Endothelial cell of hepatic sinusoid (primary cell): ENCODE data around the gene FERMT3.

Source experiments
- in situ Hi-C: cut with HindIII; loops from 2 replicates; pipeline ENCODE4 v1.10.0; 2017; ENCODE audit warnings: low sequenced_read_pairs

Gene FERMT3

DNA sequence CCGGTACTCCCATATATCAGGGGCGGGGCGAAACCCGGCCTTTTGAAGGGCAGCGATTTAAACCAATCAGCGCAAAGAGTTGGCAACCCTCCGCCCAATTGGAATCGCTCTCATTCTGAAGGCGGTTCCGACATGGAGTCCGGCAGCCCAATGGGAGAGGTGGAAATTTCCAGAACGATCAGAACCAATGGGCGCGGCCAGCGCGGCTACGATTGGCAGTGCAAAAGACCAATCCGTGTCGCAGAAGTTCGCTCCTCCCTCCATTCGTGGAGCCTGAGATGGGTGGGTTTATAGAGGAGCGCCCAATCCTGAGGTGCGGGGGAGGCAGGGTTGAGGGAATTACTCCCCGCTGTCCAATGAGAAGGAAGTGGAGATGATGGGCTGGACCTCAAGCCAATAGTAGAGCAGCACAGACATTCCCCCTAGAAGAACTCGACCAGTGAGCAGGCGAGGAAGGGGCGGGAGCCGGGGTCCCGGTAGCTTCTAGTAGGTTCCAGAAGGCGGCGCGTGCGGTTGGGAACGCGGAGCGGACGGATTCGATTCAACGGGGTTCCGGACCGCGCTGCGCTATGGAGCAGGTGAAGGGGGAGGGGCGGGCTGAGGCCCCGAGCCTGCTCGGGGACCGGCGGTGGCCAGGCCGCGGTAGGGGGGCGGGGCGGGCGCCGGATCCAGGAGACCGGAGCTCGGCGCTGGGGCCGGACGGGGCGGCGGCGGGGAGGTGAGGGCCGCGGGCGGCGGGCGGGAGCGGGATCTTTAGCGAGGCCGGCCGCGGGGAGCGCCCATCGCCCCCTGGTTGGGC, 20.6 kb upstream of the FERMT3 start, which contains the start of gene STIP1:
TSS of gene STIP1 (plus strand) at position 479 of the 799 bp plus-strand sequence. CDS start at position 570, 91 bp downstream.
- in situ Hi-C loops: no loop called here

GRCh38 chr11:64186492-64187165, 19.9 kb upstream of the FERMT3 start:
- in situ Hi-C loops: no loop called here

DNA sequence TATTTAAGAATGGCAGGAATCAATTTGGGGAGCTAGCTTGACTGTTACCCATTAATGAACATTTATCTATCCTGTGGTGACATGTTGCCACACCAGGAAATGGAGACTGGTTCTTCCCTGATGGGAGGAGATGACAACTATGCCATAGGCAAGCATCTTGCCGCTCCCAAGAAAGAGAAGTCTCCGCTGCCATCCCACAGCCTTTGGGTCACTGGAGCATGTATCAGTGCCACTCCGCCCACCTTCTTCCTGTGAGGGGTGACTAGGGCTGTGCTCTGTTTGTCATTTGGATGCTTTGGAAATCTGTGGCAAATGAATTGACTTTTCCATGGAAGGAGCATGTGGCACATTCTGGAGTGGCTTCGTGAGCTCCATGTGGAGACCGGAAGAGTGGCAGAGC, 14.1 kb upstream of the FERMT3 start:
- in situ Hi-C loops: no loop called here

DNA sequence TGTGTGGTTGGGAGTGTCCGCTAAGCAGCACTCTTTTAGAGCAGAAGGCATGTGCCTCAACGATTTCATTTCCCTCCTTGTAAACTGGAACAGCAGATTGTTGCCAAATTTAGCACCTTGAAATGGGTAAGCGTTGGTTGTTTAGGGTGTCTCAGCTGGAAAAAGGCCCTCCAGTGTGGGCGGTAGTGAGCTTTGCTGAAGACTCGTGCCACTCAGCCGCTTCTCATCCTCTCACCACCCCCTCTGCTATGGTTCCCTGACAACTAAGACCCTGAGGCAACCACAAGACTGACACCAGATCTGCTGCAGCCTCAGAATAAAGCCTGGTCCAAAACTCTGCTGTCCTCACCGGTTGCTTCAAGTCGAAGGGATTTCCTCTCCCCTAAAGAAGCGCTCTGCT, 9.9 kb upstream of the FERMT3 start:
- in situ Hi-C loops: no loop called here

GRCh38 chr11:64198511-64198910, 8.0 kb upstream of the FERMT3 start:
- in situ Hi-C loops: no loop called here

DNA sequence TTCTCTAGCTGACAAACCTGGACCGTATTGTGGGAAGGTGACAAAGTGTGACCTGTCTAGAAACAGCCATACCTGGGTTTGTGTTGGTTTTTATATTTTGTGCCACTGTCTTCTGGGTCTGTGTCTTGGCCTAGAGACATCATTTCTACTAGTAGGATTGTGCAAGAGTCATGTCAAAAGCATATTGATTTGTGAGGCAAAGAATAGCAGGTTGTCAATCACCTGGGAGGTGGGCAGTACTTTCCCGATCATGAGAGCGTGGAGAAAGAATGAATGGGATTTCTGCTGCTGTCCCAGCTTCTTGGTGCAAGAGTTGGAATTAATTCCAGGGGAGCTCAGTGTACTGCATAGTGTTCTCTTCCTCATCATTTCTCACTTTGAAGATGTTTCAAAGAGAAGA, 5.0 kb upstream of the FERMT3 start:
- in situ Hi-C loops: no loop called here

DNA sequence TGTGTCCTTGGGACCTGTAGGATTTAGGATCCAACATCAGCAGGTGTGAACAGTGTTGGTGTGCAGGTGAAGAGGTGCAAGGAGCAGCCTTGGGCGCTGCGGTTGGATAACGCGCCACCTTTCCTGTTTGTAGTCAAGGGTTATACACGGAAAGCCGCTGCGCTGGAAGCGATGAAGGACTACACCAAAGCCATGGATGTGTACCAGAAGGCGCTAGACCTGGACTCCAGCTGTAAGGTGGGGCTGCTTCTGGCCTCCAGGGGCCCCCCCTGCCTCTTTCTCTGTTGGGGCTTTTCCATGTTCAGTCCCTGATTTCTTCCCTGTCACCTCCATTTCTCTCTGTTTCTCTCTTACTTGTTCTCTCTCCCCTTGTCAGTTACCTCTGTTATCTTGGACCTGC, 3.5 kb upstream of the FERMT3 start:
- in situ Hi-C loops: no loop called here

DNA sequence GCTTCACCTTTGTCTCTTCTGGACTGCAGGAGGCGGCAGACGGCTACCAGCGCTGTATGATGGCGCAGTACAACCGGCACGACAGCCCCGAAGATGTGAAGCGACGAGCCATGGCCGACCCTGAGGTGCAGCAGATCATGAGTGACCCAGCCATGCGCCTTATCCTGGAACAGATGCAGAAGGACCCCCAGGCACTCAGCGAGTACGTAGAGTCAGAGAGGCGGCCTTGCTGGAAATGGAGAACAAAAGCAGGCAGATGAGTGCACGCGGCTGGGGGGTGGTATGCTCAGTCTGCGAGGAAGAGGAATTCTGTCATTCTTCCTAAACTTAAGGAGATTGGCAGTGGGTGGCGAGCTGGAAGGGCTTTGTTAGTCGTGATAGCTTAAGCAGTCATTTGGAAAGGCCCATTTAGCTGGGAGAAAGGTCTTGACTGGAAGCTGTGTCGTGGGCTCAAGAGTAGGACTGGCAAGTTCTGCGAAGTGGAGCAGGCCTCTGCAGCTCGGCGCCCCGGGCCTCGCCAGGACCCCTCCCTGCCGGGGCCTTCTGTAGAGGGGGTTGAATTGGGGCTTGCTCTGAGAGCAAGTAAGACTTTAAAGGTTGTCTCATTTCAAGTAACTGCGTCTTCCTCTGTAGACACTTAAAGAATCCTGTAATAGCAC, 3.0 kb upstream of the FERMT3 start:
- in situ Hi-C loops: no loop called here

- in situ Hi-C loops: no loop called here
Measured at GRCh38 chr11:64204080-64204440, 2.5 kb upstream of the FERMT3 start.

DNA sequence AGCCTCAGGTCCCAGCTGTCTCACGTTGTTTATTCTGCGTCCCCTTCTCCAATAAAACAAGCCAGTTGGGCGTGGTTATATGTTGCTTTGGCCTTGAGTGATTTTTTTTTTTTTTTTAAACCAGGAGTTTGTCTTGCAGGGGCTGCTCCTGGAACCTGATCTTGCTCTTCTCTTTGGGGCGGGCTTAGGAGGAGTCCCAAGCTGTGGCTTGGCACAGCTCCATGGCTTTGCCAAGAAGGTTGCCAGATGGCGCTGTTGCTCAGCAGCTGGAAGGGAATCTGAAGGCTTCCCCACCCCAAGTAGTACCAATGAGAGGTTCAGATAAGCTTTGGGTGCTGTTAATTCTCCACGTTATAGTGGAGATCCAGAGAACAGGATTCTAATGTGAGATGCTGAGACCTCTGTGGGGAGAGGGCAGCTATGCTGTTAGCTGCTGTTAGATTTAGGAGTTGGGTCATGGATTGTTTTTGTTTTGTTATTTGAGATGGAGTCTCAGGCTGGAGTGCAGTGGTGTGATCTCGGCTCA, 2.0 kb upstream of the FERMT3 start:
- in situ Hi-C loops: no loop called here

DNA sequence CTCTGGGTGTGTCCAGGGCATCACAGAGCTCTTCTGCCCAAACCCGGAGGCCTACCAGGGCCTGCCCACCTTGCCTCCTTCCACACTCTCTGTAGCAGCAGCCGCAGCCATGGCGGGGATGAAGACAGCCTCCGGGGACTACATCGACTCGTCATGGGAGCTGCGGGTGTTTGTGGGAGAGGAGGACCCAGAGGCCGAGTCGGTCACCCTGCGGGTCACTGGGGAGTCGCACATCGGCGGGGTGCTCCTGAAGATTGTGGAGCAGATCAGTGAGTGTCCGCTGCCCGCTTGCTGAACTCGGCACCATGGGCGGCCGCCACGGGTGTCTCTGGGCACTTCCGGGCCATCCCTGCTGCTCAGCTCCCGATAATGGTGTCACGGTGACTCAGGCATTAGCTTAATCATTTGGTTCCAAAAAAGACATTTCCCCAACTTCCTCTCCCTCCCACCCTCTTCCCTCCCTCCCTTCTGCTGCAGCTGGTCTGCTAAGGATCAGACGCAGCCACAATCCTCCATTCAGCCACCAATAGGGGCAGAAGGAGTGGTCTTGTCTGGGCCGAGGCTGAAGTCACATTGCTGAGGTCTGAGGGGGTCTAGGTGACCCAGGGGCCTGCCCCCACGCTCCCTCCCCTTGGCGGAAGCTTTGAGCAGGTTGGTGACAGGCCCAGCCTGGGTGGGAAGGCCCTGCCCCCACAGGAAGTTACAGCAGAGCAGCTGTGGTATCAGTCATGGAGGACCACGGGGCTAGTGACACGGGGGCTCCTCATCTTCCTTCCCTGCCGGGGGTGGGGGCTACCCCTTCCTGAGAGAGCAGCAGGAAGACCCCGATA, 950 bp downstream of the FERMT3 start:
- in situ Hi-C loops: loop anchor here (5.0 kb wide), 1 partner anchor 55 kb away; no protein-coding TSS in a partner anchor

GRCh38 chr11:64208086-64208795, 1.7 kb downstream of the FERMT3 start:
- in situ Hi-C loops: loop anchor here (5.0 kb wide), 1 partner anchor 54 kb away; no protein-coding TSS in a partner anchor

DNA sequence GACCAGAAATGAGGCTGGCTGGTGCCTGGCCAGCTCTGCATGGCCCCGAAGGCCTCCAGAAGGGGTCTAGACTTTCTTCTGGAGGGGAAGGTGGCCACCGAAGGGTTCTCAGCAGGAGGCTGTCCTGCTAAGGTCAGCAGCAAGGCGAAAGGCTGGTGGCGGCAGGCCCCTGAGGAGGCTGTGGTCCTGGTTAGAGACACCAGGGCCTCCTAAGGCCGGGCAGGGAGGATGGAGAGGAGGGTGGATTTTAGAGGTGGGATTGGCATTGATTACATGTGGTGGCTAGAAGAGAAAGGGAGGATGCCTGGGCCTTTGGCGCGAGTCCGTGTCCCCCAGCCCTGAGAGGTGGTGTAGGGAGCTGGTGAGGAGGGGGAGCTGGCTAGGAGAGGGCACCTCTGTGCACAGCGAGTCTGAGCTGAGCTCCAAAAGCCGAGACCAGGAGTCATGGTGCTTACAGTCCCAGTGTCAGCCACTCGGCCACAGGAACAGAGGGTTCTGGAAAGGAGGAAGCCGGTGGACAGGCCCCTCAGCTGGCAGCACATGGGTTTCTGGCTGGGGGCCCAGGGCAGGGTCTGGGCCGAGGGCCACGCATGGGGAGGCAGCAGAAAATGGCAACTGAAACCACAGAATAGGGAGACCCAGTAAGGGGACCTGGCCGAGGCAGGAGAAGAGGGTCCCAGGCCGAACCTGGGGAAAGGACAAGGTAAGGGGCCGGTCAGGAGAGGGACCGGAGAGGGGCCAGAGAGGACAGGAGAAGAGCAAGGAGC, 2.5 kb downstream of the FERMT3 start:
- in situ Hi-C loops: loop anchor here (5.0 kb wide), 1 partner anchor 53 kb away; no protein-coding TSS in a partner anchor

DNA sequence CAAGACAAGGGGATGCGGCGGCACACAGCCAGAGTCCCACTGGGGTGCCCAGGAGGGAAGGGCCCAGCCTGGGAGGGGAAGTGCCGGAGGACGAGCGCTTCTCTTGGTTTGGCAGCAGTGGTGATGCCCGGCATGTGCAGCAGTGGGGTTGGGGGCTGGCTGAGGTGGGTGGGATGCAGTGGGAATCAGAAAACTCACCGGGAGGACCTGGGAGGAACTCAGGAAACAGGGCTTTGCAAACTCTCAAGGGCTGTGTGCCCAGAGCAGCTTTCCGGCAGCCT, 3.0 kb downstream of the FERMT3 start:
- in situ Hi-C loops: loop anchor here (5.0 kb wide), 1 partner anchor 53 kb away; no protein-coding TSS in a partner anchor

DNA sequence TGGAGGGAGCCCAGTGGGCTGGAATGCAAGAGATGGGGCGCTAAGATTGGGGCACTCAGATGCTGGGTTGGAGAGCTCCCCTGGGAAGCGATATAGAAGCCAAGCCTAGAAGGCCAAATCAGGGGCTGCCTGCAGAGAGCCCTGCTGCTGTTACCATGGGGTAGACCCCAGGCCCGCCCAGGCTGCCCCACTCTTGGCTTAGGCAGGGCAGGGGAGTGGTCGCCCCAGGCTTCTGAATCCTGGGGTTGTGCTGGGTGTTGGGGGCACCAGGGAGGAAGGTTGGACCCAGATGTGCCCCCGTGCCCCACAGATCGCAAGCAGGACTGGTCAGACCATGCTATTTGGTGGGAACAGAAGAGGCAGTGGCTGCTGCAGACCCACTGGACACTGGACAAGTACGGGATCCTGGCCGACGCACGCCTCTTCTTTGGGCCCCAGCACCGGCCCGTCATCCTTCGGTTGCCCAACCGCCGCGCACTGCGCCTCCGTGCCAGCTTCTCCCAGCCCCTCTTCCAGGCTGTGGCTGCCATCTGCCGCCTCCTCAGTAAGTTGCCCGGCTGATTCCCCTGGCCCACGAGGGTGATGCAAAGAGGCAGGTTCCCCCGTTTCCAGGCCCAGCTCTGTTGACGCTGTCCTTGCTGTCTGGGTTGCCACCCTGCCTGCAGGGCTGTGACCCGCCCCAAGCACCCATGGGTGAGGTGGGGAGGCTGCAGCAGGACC, 3.9 kb downstream of the FERMT3 start:
- in situ Hi-C loops: loop anchor here (5.0 kb wide), 1 partner anchor 48 kb away; no protein-coding TSS in a partner anchor

DNA sequence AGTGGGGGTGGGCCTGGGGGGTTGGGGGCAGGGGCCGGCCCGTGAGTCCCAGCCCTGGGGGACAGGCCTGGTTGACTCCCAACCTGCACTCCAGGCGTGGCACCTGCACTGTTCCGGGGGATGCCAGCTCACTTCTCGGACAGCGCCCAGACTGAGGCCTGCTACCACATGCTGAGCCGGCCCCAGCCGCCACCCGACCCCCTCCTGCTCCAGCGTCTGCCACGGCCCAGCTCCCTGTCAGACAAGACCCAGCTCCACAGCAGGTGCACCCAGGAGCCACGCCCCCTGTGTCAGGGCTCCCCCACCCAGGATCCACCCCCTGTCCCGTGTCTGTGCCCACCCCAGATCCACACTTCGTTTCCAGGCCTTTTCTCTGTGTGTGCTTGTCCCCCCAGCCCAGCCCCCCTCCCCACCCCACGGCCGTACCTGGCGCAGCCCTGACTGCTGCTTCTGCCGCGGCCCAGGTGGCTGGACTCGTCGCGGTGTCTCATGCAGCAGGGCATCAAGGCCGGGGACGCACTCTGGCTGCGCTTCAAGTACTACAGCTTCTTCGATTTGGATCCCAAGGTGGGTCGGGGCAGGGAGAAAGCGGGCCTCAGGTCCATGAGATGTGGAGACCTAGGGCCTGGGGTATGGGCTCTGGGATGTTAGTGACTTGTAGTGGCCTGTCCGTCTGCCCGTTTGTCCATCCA, 4.8 kb downstream of the FERMT3 start:
- in situ Hi-C loops: loop anchor here (5.0 kb wide), 1 partner anchor 49 kb away; no protein-coding TSS in a partner anchor

DNA sequence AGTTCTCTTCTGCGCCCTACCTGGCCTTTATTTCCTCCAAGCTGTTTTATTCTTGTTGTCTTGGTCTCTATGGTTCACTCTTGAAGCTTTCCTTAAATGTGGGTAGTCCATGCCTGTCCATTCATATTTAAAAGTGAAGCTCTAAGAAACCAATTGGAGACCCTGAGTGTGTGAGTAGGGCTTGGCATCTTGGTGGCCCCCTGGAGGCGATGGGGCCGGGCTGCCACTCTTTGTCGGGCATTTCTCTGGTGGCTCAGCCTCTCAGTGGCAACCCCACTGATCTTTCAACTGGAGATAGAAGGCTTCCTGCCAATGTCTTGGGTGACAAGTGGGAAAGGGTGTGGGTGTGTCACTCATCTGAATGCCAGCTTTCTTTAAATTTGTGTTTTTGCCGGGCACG, 10.4 kb downstream of the FERMT3 start:
- in situ Hi-C loops: loop anchor here (5.0 kb wide), 1 partner anchor 90 kb away; the partner anchor contains the start of gene ESRRA
